HCT116 (cell line): ENCODE results near the gene USP43. TPM values are rescaled to one million over a fixed set of nuclear protein-coding genes. Genes with fewer than 3 reads are reported as not detected.

Experiments used
- ATAC-seq: fragments of 200-7000 bp; cut with Tn5 transposase; 2 replicates; pipeline ENCODE4 v1.9.1; 2020; ENCODE audit warnings: mild to moderate bottlenecking, moderate library complexity
- BruUV-seq: library from RNA; stranded (reverse); fragments of 400-500 nt; replicated peaks from 2 replicates; lab custom pipeline; 2021; lab: Mats Ljungman, UMichigan
- CTCF ChIA-PET: fragments of 300-600 bp; sonication (Branson Sonifier 250); formaldehyde crosslinking; loops from one replicate; lab custom pipeline; 2021; ENCODE audit warnings: antibody characterized with exemption; lab: Charles Lee
- POLR2A ChIA-PET: fragments of 300-600, 350-600 bp; sonication (Branson Sonifier 250); formaldehyde crosslinking; loops from one replicate; lab custom pipeline; 2021; ENCODE audit warnings: antibody characterized with exemption; lab: Charles Lee
- RAD21 ChIA-PET, 2 experiments: fragments of 300-600 bp; sonication (Branson Sonifier 250); formaldehyde crosslinking; loops; one replicate each; lab custom pipeline; 2023; ENCODE audit warnings: low total read pairs in 2 of 2; ENCODE audit not compliant: uncharacterized antibody in 2 of 2, unreplicated experiment in 2 of 2, low non-redundant PET in 1 of 2; lab: Charles Lee
- DNase-seq: peaks from one replicate; pipeline ENCODE4 v3.0.0-alpha.2; 2010; ENCODE audit warnings: low read depth, low spot score
- H2AFZ ChIP-seq: fragments of 200-600 bp; shearing (Covaris generic), sonication (generic); 2 replicates; pipeline ENCODE4 v1.6.1; 2017; ENCODE audit warnings: low read depth, mixed run types, mixed read lengths, antibody characterized with exemption, low read length; ENCODE audit not compliant: poor library complexity, severe bottlenecking
- H3K27ac ChIP-seq: 2 replicates; pipeline ENCODE4 v1.5.1; 2012; ENCODE audit warnings: low read depth, low read length
- H3K27me3 ChIP-seq: fragments of 200-600 bp; sonication (generic); 2 replicates; pipeline ENCODE4 v1.6.1; 2016; ENCODE audit warnings: mixed run types, low read length, mixed read lengths; ENCODE audit not compliant: insufficient read depth
- H3K36me3 ChIP-seq, 2 experiments: fragments of 200-500 bp in 1 of 2; fragments of 200-600 bp in 1 of 2; sonication (Bioruptor generic) in 1 of 2; sonication (generic) in 1 of 2; 2 replicates each; pipeline versions ENCODE4 v1.5.1 to v1.6.1; 2014 to 2016; ENCODE audit warnings: low read length in 2 of 2, inconsistent platforms in 1 of 2, mixed read lengths in 1 of 2, mixed run types in 1 of 2; ENCODE audit not compliant: insufficient read depth in 2 of 2, control insufficient read depth in 1 of 2
- H3K4me1 ChIP-seq, 2 experiments: fragments of 200-600 bp in 1 of 2; sonication (generic) in 1 of 2; 2 replicates each; pipeline versions ENCODE4 v1.5.1 to v1.6.1; 2012 to 2017; ENCODE audit warnings: low read length in 2 of 2, inconsistent platforms in 1 of 2, mild to moderate bottlenecking in 1 of 2, mixed read lengths in 1 of 2, mixed run types in 1 of 2, moderate library complexity in 1 of 2; ENCODE audit not compliant: insufficient read depth in 2 of 2, control insufficient read depth in 1 of 2
- H3K4me2 ChIP-seq: fragments of 200-600 bp; sonication (generic); 2 replicates; pipeline ENCODE4 v1.6.1; 2017; ENCODE audit warnings: mixed run types, low read length, mixed read lengths
- H3K4me3 ChIP-seq, 2 experiments: fragments of 200-600 bp in 1 of 2; sonication (generic) in 1 of 2; replicated peaks in 1 of 2; 2 replicates each; pipeline ENCODE4 v1.5.1; 2011 to 2016; ENCODE audit warnings: low read length in 2 of 2, control low read depth in 1 of 2, low read depth in 1 of 2, mild to moderate bottlenecking in 1 of 2, mixed read lengths in 1 of 2, mixed run types in 1 of 2
- H3K79me2 ChIP-seq: fragments of 200-600 bp; sonication (generic); 2 replicates; pipeline ENCODE4 v1.6.1; 2017; ENCODE audit warnings: mild to moderate bottlenecking, mixed run types, low read length, moderate library complexity, mixed read lengths; ENCODE audit not compliant: insufficient read depth
- H3K9ac ChIP-seq: fragments of 200-600 bp; sonication (generic); 2 replicates; pipeline ENCODE4 v1.6.1; 2016; ENCODE audit warnings: low read length, mixed read lengths
- H3K9me2 ChIP-seq: fragments of 200-600 bp; sonication (generic), shearing (Covaris generic); 2 replicates; pipeline ENCODE4 v1.6.1; 2017; ENCODE audit warnings: mixed run types, mild to moderate bottlenecking, moderate library complexity; ENCODE audit not compliant: insufficient read depth
- H3K9me3 ChIP-seq, 2 experiments: fragments of 200-500 bp in 1 of 2; fragments of 200-600 bp in 1 of 2; sonication (Bioruptor generic) in 1 of 2; sonication (generic) in 1 of 2; 2 replicates each; pipeline ENCODE4 v1.6.1; 2014 to 2017; ENCODE audit warnings: low read length in 2 of 2, mixed read lengths in 2 of 2, inconsistent platforms in 1 of 2, low read depth in 1 of 2, mild to moderate bottlenecking in 1 of 2, mixed run types in 1 of 2, moderate library complexity in 1 of 2; ENCODE audit not compliant: control insufficient read depth in 1 of 2, insufficient read depth in 1 of 2
- H4K20me1 ChIP-seq: fragments of 200-600 bp; sonication (generic), shearing (Covaris generic); 2 replicates; pipeline ENCODE4 v1.6.1; 2017; ENCODE audit warnings: mixed run types, mild to moderate bottlenecking, moderate library complexity; ENCODE audit not compliant: insufficient read depth
- ATF3 ChIP-seq: IDR thresholded peaks from 2 replicates; pipeline ENCODE4 v1.6.1; 2012
- CBX3 ChIP-seq: IDR thresholded peaks from 2 replicates; pipeline ENCODE4 v1.6.1; 2012; ENCODE audit warnings: low read depth
- CEBPB ChIP-seq: IDR thresholded peaks from 2 replicates; pipeline ENCODE4 v1.6.1; 2012; ENCODE audit warnings: low read depth
- CTCF ChIP-seq, 3 experiments: fragments of 200-600 bp in 1 of 3; sonication (generic) in 1 of 3; IDR thresholded peaks in 2 of 3; conservative IDR thresholded peaks in 1 of 3; 2 replicates each; pipeline ENCODE4 v1.5.1; 2012 to 2017; ENCODE audit warnings: low read depth in 2 of 3, low read length in 2 of 3, antibody characterized with exemption in 1 of 3, borderline replicate concordance in 1 of 3, control low read depth in 1 of 3, mild to moderate bottlenecking in 1 of 3, mixed read lengths in 1 of 3, mixed run types in 1 of 3, moderate library complexity in 1 of 3; ENCODE audit not compliant: insufficient read depth in 1 of 3
- EZH2 ChIP-seq: fragments of 200-600 bp; sonication (generic); IDR thresholded peaks from 2 replicates; pipeline ENCODE4 v1.6.1; 2017; ENCODE audit warnings: antibody characterized with exemption, mixed run types
- JUND ChIP-seq: IDR thresholded peaks from 2 replicates; pipeline ENCODE4 v1.6.1; 2012
- POLR2A ChIP-seq: IDR thresholded peaks from 2 replicates; pipeline ENCODE4 v1.7.0; 2011; ENCODE audit warnings: borderline replicate concordance; ENCODE audit not compliant: insufficient read depth, insufficient read length; ENCODE audit errors: extremely low read depth
- RAD21 ChIP-seq: IDR thresholded peaks from 2 replicates; pipeline ENCODE4 v1.6.1; 2012; ENCODE audit warnings: low read depth, mild to moderate bottlenecking
- SP1 ChIP-seq: IDR thresholded peaks from 2 replicates; pipeline ENCODE4 v1.6.1; 2012; ENCODE audit warnings: low read depth
- SRF ChIP-seq: IDR thresholded peaks from 2 replicates; pipeline ENCODE4 v1.6.1; 2012; ENCODE audit warnings: low read depth
- ZBTB33 ChIP-seq: IDR thresholded peaks from 2 replicates; pipeline ENCODE4 v1.6.1; 2011; ENCODE audit warnings: mild to moderate bottlenecking, low read length, moderate library complexity; ENCODE audit not compliant: insufficient replicate concordance; ENCODE audit errors: extremely low read depth
- ZFX ChIP-seq: fragments of 450-650 bp; IDR thresholded peaks from 2 replicates; pipeline ENCODE4 v1.6.1; 2017
- ZNF274 ChIP-seq: fragments of 200-500 bp; sonication (Bioruptor generic); IDR thresholded peaks from 2 replicates; pipeline ENCODE4 v1.6.1; 2014; ENCODE audit warnings: mild to moderate bottlenecking, low read depth, low read length, inconsistent platforms
- intact Hi-C: fragments of 100-400 bp; cut with micrococcal nuclease; formaldehyde crosslinking; loops from 2 replicates; pipeline ENCODE4 v1.10.0; 2022
- total RNA-seq: library from RNA; stranded (reverse); gene quantifications from one replicate; pipeline ENCODE4 v1.2.1, GENCODE V29; 2021; ENCODE audit not compliant: unreplicated experiment

The USP43 gene
- total RNA-seq, 1 experiment from 2014 or later: 8.0 TPM

GRCh38 chr17:9615486-9615885, 29.8 kb upstream of the USP43 start:
- Histone ChIP-seq H3K4me3 (no peak overlapping the region), H3K9ac (no peak overlapping the region), H4K20me1 (no peaks in the 10 kb centered on the region), H3K4me1 (no peaks in the 10 kb centered on the region), H3K27ac (no peak overlapping the region), H3K36me3 (no peaks in the 10 kb centered on the region), H3K4me2 (no peak overlapping the region), H3K9me3 (no peaks in the 10 kb centered on the region), H3K27me3 (no peaks in the 10 kb centered on the region), H3K79me2 (no peaks in the 10 kb centered on the region), H3K9me2 (no peaks in the 10 kb centered on the region), H2AFZ (no peak overlapping the region)
- TF ChIP-seq POLR2A (no peak), ATF3 (no peak), CBX3 (no peak), CEBPB (no peak), RAD21 (no peak), ZNF274 (no peak), ZFX (no peak), SP1 (no peak), SRF (no peak), EZH2 (no peak), ZBTB33 (no peak), CTCF (IDR thresholded peaks at IDR 0.05 in 2 of 3, conservative IDR thresholded peaks at IDR 0.05 in 1 of 3; ENCODE audit: borderline replicate concordance in 1 of 3, insufficient read depth in 1 of 3, low read depth in 2 of 3, low read length in 2 of 3) (no peak), JUND (no peak)
- POLR2A ChIA-PET: no interaction called here
- CTCF ChIA-PET: no interaction called here
- no peak for ATAC-seq
- BruUV-seq: no TSS peak
- RAD21 ChIA-PET: no interaction called here
- DNase-seq: no peak
- intact Hi-C loops: no loop called here
